Measurements from ENCODE around the gene NMUR1. TPM values are rescaled to one million over a fixed set of nuclear protein-coding genes. Genes with fewer than 3 reads are reported as not detected.
A peak's percentile ranks its signal among the peaks of the same experiment; 100 is the strongest.

Gene NMUR1
- total RNA-seq, 2 donors from 2014 or later, result 3.1 to 3.4 TPM

DNA sequence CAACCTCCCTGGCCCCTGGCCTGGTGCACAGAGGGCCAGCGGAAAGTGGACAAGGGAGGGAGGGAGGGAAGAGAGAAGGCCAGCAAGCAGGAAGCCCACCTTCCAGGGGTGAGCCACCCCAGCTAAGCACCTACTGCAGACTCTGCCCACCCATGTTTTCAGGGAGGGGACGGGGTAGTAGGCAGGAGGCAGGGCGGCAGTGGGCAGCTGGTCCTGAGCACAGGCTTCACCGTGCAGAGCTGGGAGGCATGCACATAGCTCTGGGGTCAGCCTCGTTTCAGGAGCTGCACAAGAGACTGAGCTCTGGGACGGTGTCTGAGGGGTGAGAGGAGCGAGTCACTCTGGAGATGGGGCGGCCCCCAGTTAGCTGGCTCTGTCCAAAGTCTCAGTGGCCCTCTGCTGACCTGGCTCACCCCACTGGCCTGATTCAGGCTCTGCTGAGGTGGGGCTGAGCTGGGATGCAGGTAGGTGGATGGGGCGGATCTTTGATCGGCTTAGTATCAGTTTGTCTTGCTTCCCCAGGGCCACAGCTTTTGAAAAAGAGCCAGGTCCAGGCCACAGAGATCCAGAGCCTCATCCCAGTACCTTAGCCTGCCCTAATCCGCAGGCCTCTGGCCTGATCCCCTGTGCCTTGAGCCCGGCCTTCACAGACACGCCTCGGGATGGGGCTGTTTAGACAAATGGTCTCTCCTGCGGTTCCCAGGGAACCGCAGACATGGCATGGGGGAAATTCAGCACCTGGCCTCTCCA, 3.7 kb downstream of the NMUR1 start:
- Mint-ChIP-seq H3K9me3 (no peaks in the 10 kb centered on the region), H3K4me1 (ENCODE audit: low read depth in 2 of 2) (peaks cover 62 to 73% of the 10 kb centered on the region in 2 donors), H3K36me3 (no peaks in the 10 kb centered on the region), H3K4me3 (peak overlapping the region; percentile 60), H3K27ac (peak overlapping the region; percentile 85 to 86), H3K27me3 (no peaks in the 10 kb centered on the region)
- ATAC-seq, result no peak
- DNase-seq (ENCODE audit: low spot score), result no peak

DNA sequence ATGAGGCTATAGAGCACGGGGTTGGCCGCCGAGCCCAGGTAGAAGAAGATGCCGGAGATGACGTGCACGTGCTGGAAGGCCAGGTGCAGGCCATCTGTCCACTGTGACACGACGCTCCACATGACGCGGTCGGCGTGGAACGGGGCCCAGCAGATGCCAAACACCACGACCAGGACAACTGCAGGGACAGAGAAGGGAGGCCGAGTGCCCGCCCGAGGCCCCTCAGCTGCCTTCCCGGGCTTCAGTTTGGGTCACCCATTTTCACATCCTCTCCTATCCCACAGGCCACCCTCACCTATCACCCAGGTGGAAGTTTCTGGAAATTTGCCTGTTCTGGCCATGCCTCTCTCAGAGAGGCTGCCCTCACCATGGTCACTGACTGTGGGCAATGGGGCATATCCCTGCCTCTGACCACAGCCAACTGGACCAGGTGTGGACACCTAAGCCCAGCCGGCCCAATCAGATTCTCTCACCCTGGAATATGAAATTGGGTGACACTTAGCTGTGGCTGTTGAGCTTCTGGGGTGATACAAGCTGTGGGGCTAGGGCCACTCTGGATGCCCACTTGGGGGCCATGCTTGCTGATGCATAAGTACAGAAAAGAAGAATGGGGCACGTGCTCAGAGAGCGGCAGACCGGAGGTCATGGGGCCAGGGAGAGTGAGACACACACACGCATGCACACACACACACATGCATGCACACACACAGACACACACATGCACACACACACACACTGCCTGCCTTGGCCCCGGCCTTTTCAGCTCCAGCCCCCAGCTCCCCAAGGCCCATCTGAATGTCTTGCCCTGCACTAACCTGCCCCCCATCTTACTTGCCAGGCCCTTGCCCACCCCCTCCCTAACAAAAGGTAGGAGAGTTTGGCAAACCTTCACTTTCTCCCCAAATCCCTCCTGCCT, 4.7 kb downstream of the NMUR1 start:
- DNase-seq (ENCODE audit: low spot score), result no peak
- Mint-ChIP-seq H3K36me3 (no peaks in the 10 kb centered on the region), H3K27ac (peak overlapping the region; percentile 75 to 86), H3K4me3 (peak overlapping the region; percentile 78), H3K27me3 (no peaks in the 10 kb centered on the region), H3K9me3 (no peaks in the 10 kb centered on the region), H3K4me1 (ENCODE audit: low read depth in 2 of 2) (peaks cover 62 to 73% of the 10 kb centered on the region in 2 donors)
- no peak for ATAC-seq

DNA sequence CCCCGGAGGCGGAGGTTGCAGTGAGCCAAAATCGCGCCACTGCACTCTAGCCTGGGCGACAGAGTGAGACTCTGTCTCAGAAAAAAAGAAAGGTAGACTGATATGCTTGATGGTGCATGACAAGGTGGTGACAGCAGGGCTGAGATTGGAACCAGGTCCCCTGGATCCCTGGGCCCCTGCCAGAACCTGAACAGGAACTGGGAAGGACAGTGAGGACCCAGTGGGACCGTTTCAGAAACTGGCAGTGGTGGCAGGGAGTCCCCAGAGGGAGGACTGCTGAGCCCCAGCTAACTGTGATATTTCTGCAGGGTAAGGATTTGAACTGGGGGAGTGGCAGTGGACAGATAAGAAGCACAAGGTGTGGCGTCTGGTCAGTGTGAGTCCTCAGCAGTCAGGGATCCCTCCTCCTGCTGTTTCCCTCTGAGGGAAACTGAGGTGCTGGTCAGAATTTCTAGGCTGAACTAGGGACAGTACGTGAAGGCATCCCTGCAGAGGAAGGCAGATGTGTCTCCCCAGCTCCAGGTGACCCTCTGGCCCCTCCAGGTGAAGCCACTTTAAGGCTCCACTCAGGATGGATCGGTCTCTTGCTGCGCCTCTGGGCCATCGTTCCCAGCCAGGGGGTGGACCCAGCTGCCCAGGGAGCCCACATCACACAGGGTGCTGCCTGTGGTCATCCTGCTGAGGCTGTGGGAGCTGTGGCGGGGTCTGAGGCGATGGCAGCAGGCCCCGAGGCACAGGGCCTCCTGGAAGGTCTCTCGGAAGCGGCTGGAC, 5.6 kb downstream of the NMUR1 start:
- Mint-ChIP-seq H3K27me3 (no peaks in the 10 kb centered on the region), H3K9me3 (no peaks in the 10 kb centered on the region), H3K4me3 (peak overlapping the region; percentile 78), H3K4me1 (ENCODE audit: low read depth in 2 of 2) (peaks cover 64 to 75% of the 10 kb centered on the region in 2 donors), H3K27ac (peak overlapping the region; percentile 86 to 97), H3K36me3 (no peaks in the 10 kb centered on the region)
- no peak for ATAC-seq
- DNase-seq (ENCODE audit: low spot score), result no peak

GRCh38 chr2:231523451-231524285, 6.6 kb downstream of the NMUR1 start:
- Mint-ChIP-seq H3K36me3 (no peaks in the 10 kb centered on the region), H3K9me3 (no peaks in the 10 kb centered on the region), H3K27me3 (no peaks in the 10 kb centered on the region), H3K4me3 (peak overlapping the region; percentile 78), H3K4me1 (ENCODE audit: low read depth in 2 of 2) (peaks cover 60 to 70% of the 10 kb centered on the region in 2 donors), H3K27ac (peak overlapping the region; percentile 86 to 97)
- ATAC-seq, result peak; percentile 44 to 71
- no peak for DNase-seq (ENCODE audit: low spot score)

DNA sequence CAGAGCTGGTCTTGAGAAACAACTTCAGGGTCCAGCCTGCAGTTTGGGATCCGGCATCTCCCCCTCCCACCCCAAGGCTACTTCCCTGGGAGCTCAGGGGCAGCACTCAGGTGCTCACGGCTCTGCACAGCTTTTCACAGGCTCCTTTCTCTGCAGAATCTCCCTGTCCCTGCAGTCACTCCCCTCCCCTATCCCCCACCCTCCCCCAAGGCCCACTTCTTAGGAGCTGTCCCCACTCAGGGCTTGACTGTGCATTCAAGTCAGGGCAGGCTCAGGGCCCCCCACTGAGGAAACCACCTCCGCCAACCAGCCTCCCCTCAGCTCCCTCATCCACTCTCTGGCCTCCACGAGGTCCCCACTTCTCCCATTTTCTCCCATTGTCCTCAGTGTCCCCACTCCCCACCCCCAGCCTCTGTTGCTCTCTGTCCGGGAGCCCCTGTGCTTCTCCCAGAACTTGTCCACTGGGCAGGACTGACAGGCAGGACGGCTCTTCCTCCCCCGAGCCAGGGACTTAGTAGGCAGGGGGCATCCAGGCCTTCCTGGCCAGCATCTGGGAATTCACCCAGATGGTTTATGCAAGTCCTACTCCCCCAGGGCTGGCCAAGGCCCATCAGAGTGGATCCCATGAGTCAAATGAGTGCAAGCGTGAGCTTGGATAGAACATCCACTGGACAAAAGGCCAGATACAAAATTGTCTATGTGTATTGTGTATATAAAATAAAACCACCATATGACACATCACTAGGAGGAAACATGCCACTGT, 7.6 kb downstream of the NMUR1 start:
- Mint-ChIP-seq H3K36me3 (no peaks in the 10 kb centered on the region), H3K27ac (peak overlapping the region; percentile 86 to 97), H3K9me3 (no peaks in the 10 kb centered on the region), H3K27me3 (no peaks in the 10 kb centered on the region), H3K4me3 (peak overlapping the region; percentile 78), H3K4me1 (ENCODE audit: low read depth in 2 of 2) (peaks cover 49 to 59% of the 10 kb centered on the region in 2 donors)
- ATAC-seq (no peak), DNase-seq (ENCODE audit: low spot score) (no peak)

DNA sequence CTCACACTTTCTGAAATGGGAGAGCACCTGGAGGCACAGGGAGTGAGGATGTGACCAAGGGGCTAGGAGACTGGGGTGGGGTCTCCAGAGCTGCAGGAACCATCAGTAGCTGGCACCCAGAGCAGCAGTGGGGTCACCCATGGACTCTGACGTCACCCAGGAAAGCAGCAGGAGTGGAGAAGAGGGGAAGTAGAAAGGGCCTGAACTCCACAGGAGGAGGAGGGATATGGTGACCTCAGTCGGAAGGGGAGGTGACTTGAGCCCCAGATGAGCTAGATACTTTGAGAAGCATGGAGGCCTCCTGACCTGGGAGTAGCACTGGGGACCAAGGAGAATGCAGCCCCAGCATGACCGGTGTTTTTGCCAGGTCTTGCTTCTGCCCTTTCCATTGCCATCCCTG, 8.8 kb downstream of the NMUR1 start:
- Mint-ChIP-seq H3K4me1 (ENCODE audit: low read depth in 2 of 2) (peaks cover 40 to 52% of the 10 kb centered on the region in 2 donors), H3K27me3 (no peaks in the 10 kb centered on the region), H3K36me3 (no peaks in the 10 kb centered on the region), H3K9me3 (no peaks in the 10 kb centered on the region), H3K27ac (peak overlapping the region in 1 of 2 donors; percentile 10), H3K4me3 (no peak overlapping the region)
- ATAC-seq (no peak), DNase-seq (ENCODE audit: low spot score) (no peak)

- H3K27me3 Mint-ChIP-seq, result no peaks in the 10 kb centered on the region
- DNase-seq (ENCODE audit: low spot score) (no peak), ATAC-seq (no peak)
- no peaks in the 10 kb centered on the region for H3K36me3 Mint-ChIP-seq
- peak overlapping the region; percentile 45 to 83 for H3K27ac Mint-ChIP-seq
- H3K4me1 Mint-ChIP-seq (ENCODE audit: low read depth in 2 of 2), result peaks cover 39 to 41% of the 10 kb centered on the region in 2 donors
- H3K9me3 Mint-ChIP-seq, result no peaks in the 10 kb centered on the region
- H3K4me3 Mint-ChIP-seq, result no peak overlapping the region
Measured at GRCh38 chr2:231519975-231520555, 10.2 kb downstream of the NMUR1 start.

DNA sequence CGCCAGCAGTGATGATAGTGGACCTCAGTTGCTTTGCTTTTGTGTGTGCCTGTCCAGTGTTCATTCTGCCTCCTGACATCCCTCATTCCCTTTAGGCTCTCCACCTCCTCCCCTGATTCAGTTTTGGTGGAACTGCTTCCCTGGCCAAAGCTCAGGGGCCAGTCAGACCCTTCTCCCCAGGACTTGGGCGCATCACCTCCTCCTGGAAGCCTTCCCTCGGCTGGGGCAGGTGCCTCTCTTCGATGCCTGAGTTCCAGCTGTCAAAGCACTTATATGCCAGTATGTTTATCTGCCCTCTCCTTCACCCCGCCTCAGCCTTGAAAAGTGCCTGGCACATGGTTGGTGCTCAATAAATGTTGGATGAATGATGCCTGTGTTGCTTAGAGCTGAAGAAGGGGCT, 11.5 kb downstream of the NMUR1 start:
- no peak for ATAC-seq
- H3K4me3 Mint-ChIP-seq, result no peak overlapping the region
- no peaks in the 10 kb centered on the region for H3K36me3 Mint-ChIP-seq
- peak overlapping the region; percentile 45 to 83 for H3K27ac Mint-ChIP-seq
- no peaks in the 10 kb centered on the region for H3K9me3 Mint-ChIP-seq
- H3K27me3 Mint-ChIP-seq, result no peaks in the 10 kb centered on the region
- peaks cover 35 to 38% of the 10 kb centered on the region in 2 donors for H3K4me1 Mint-ChIP-seq (ENCODE audit: low read depth in 2 of 2)
- DNase-seq (ENCODE audit: low spot score), result no peak

DNA sequence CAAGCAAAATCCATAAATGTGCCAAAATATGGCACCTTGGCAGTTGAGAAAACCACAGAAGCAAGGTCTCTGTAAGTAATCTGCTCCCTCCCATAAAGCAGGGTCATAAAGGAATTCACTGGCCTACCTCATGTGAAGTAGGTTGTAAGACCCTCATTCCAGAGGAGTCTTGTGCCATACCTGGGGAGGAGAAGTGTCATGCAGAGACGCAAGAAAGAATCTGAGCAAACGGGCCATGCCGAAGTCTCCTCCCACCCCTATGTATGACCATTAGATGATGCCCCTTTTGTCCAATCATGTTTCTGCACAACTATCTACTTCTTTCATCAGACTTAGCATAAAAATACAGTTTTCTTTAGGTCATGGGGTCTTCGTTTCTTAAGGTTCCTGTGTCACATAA, 14.6 kb downstream of the NMUR1 start:
- H3K36me3 Mint-ChIP-seq, result no peaks in the 10 kb centered on the region
- no peak overlapping the region for H3K4me3 Mint-ChIP-seq
- DNase-seq (ENCODE audit: low spot score), result no peak
- no peaks in the 10 kb centered on the region for H3K9me3 Mint-ChIP-seq
- peaks cover 15 to 16% of the 10 kb centered on the region in 2 donors for H3K4me1 Mint-ChIP-seq (ENCODE audit: low read depth in 2 of 2)
- no peak overlapping the region for H3K27ac Mint-ChIP-seq
- H3K27me3 Mint-ChIP-seq, result no peaks in the 10 kb centered on the region
- ATAC-seq, result no peak

GRCh38 chr2:231514951-231515297, 15.3 kb downstream of the NMUR1 start:
- ATAC-seq, result no peak
- Mint-ChIP-seq H3K4me1 (ENCODE audit: low read depth in 2 of 2) (peaks cover 11 to 13% of the 10 kb centered on the region in 2 donors), H3K36me3 (no peaks in the 10 kb centered on the region), H3K27me3 (no peaks in the 10 kb centered on the region), H3K27ac (peak overlapping the region; percentile 90 to 94), H3K4me3 (peak overlapping the region; percentile 90), H3K9me3 (no peaks in the 10 kb centered on the region)
- no peak for DNase-seq (ENCODE audit: low spot score)

DNA sequence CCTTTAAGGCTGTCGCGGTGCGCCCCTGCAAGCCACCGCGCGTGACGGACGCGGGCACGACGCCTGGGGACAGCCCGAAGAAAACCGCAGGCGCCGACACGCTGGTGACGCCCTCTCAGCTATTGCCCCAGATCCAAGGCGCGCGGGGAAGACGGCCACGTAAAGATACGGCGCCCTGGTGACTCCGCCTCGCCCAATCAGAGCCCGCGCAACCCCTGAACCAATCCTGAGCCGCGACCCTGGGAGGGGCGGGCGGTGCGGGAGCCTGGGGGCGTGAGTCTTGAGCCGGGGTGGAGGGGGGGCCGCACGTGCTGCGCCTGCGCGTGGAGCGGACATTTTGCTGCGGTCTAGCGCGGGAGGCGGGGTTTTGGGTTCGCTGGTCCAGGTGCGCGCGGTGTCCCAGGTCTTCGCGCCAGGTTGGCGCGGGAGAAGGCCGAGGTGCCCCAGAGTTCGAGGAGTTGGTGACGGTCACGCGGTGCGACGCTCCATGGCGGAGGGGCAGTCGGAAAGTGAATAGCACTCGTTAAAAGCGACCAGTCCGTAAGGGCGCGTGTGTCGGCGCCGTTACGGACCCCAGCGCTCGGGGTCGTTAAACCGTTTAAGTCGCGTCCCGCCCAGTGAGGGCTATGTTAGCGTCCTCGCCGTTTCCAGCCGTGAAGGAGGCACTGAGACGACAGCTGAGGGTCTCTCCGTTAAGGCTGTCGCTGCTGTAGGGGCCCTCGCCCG, 15.9 kb downstream of the NMUR1 start:
- DNase-seq (ENCODE audit: low spot score) (peak; percentile 100), ATAC-seq (peak; percentile 100)
- peaks cover 10 to 11% of the 10 kb centered on the region in 2 donors for H3K4me1 Mint-ChIP-seq (ENCODE audit: low read depth in 2 of 2)
- H3K27ac Mint-ChIP-seq, result peak overlapping the region; percentile 90 to 94
- H3K27me3 Mint-ChIP-seq, result no peaks in the 10 kb centered on the region
- peak overlapping the region; percentile 90 for H3K4me3 Mint-ChIP-seq
- H3K9me3 Mint-ChIP-seq, result no peaks in the 10 kb centered on the region
- H3K36me3 Mint-ChIP-seq, result no peaks in the 10 kb centered on the region
